ENCODE results near the gene F10. TPM values are rescaled to one million over a fixed set of nuclear protein-coding genes. Genes with fewer than 3 reads are reported as not detected.
"Not testable (repeated sequence)": the region's sequence is repeated elsewhere in the genome, so short reads cannot be mapped to it uniquely, and the experiment has no call there.

Gene F10
- total RNA-seq, 1 experiment from 2014 or later = not detected

GRCh38 chr13:113078902-113079780 is 43.5 kb upstream of the F10 start:
- no peak for TF ChIP-seq CTCF (IDR thresholded peaks at IDR 0.05; ENCODE audit: unreplicated experiment)
- CTCF ChIA-PET = no interaction called here
- no peak for DNase-seq (ENCODE audit: unreplicated experiment)
- Mint-ChIP-seq H3K4me1 (ENCODE audit: insufficient read depth, unreplicated experiment) (no peaks in the 10 kb centered on the region), H3K27me3 (ENCODE audit: insufficient read depth, unreplicated experiment) (no peaks in the 10 kb centered on the region), H3K4me3 (ENCODE audit: unreplicated experiment) (no peak overlapping the region), H3K27ac (ENCODE audit: low read depth, unreplicated experiment) (no peak overlapping the region), H3K9me3 (ENCODE audit: unreplicated experiment) (no peaks in the 10 kb centered on the region), H3K36me3 (ENCODE audit: insufficient read depth, unreplicated experiment) (no peaks in the 10 kb centered on the region)
- no TSS peak for BruUV-seq (replicated peaks)
- intact Hi-C loops (cut with micrococcal nuclease) = no loop called here
- POLR2A ChIA-PET = no interaction called here

GRCh38 chr13:113079781-113080080 is 42.9 kb upstream of the F10 start:
- POLR2A ChIA-PET; H3K4me1 Mint-ChIP-seq (ENCODE audit: insufficient read depth, unreplicated experiment); intact Hi-C loops (cut with micrococcal nuclease); H3K27me3 Mint-ChIP-seq (ENCODE audit: insufficient read depth, unreplicated experiment); DNase-seq (ENCODE audit: unreplicated experiment); H3K27ac Mint-ChIP-seq (ENCODE audit: low read depth, unreplicated experiment); H3K9me3 Mint-ChIP-seq (ENCODE audit: unreplicated experiment); H3K36me3 Mint-ChIP-seq (ENCODE audit: insufficient read depth, unreplicated experiment); BruUV-seq (replicated peaks); CTCF ChIA-PET; H3K4me3 Mint-ChIP-seq (ENCODE audit: unreplicated experiment): not testable (repeated sequence)

GRCh38 chr13:113080361-113080831 is 42.2 kb upstream of the F10 start:
- Mint-ChIP-seq H3K27ac (ENCODE audit: low read depth, unreplicated experiment) (no peak overlapping the region), H3K27me3 (ENCODE audit: insufficient read depth, unreplicated experiment) (no peaks in the 10 kb centered on the region), H3K4me3 (ENCODE audit: unreplicated experiment) (no peak overlapping the region), H3K9me3 (ENCODE audit: unreplicated experiment) (no peaks in the 10 kb centered on the region), H3K36me3 (ENCODE audit: insufficient read depth, unreplicated experiment) (no peaks in the 10 kb centered on the region), H3K4me1 (ENCODE audit: insufficient read depth, unreplicated experiment) (no peaks in the 10 kb centered on the region)
- TF ChIP-seq CTCF (IDR thresholded peaks at IDR 0.05; ENCODE audit: unreplicated experiment) = no peak
- POLR2A ChIA-PET = no interaction called here
- CTCF ChIA-PET = no interaction called here
- BruUV-seq (replicated peaks) = no TSS peak
- DNase-seq (ENCODE audit: unreplicated experiment) = no peak
- intact Hi-C loops (cut with micrococcal nuclease) = no loop called here

- no peak for TF ChIP-seq CTCF (IDR thresholded peaks at IDR 0.05; ENCODE audit: unreplicated experiment)
- Mint-ChIP-seq H3K4me3 (ENCODE audit: unreplicated experiment) (no peak overlapping the region), H3K27me3 (ENCODE audit: insufficient read depth, unreplicated experiment) (no peaks in the 10 kb centered on the region), H3K4me1 (ENCODE audit: insufficient read depth, unreplicated experiment) (no peaks in the 10 kb centered on the region), H3K27ac (ENCODE audit: low read depth, unreplicated experiment) (no peak overlapping the region), H3K36me3 (ENCODE audit: insufficient read depth, unreplicated experiment) (no peaks in the 10 kb centered on the region), H3K9me3 (ENCODE audit: unreplicated experiment) (no peaks in the 10 kb centered on the region)
- no peak for DNase-seq (ENCODE audit: unreplicated experiment)
- ChIA-PET CTCF (interaction anchor here (0.6 kb wide), 1 partner anchor 429 kb away, joined by 6 read pairs; no protein-coding TSS in a partner anchor), POLR2A (no interaction called here)
- intact Hi-C loops (cut with micrococcal nuclease) = no loop called here
- BruUV-seq (replicated peaks) = no TSS peak
Measured at GRCh38 chr13:113080901-113081521, 41.6 kb upstream of the F10 start.
